Stomach (tissue), 9 donors: ENCODE data around the gene FRAS1. TPM values are rescaled to one million over a fixed set of nuclear protein-coding genes. Genes with fewer than 3 reads are reported as not detected.

Source experiments
- DNase-seq, 2 donors: peaks; one replicate each; pipeline versions ENCODE4 v3.0.0 to v3.0.0-alpha.2; 2013 to 2019
- H3K27ac ChIP-seq, 5 donors: fragments of 200-600 bp in 4 of 5; sonication (generic) in 4 of 5; one replicate each; pipeline ENCODE4 v1.5.1; 2013 to 2019; ENCODE audit warnings: mild to moderate bottlenecking in 1 of 5, moderate library complexity in 1 of 5
- H3K27me3 ChIP-seq, 3 donors: fragments of 200-600 bp; sonication (generic); one replicate each; pipeline ENCODE4 v1.5.1; 2017 to 2019; ENCODE audit warnings: mixed run types in 1 of 3
- H3K36me3 ChIP-seq, 4 donors: fragments of 200-600 bp; sonication (generic); 1 replicate in 3 of 4; 2 replicates in 1 of 4; pipeline ENCODE4 v1.5.1; 2016 to 2019
- H3K4me1 ChIP-seq, 4 donors: fragments of 200-600 bp; sonication (generic); one replicate each; pipeline ENCODE4 v1.5.1; 2016 to 2019
- H3K4me3 ChIP-seq, 4 donors: fragments of 200-600 bp; sonication (generic) in 3 of 4; one replicate each; pipeline ENCODE4 v1.5.1; 2016 to 2019; ENCODE audit warnings: mild to moderate bottlenecking in 1 of 4
- H3K9me3 ChIP-seq, 4 donors: fragments of 200-600 bp; sonication (generic); one replicate each; pipeline ENCODE4 v1.5.1; 2016 to 2019
- EP300 ChIP-seq: sonication (generic); formaldehyde crosslinking; IDR thresholded peaks from one replicate; pipeline ENCODE4 v1.6.1; 2017; ENCODE audit warnings: antibody characterized with exemption
- POLR2A ChIP-seq, 4 donors: fragments of 450-650 bp; IDR thresholded peaks; one replicate each; pipeline ENCODE4 v1.6.1; 2016; ENCODE audit warnings: antibody characterized with exemption in 4 of 4, control low read depth in 2 of 4, mild to moderate bottlenecking in 1 of 4, moderate library complexity in 1 of 4
- POLR2AphosphoS5 ChIP-seq, 3 donors: sonication (generic); formaldehyde crosslinking; IDR thresholded peaks; one replicate each; pipeline ENCODE4 v1.6.1; 2016; ENCODE audit warnings: antibody characterized with exemption in 3 of 3
- WGBS, 5 donors: extraction: QIAGEN DNeasy Blood & Tissue Kit in 3 of 5; methylation state at CpG; one replicate each; pipeline versions ENCODE4 v1.1.5 to v1.1.7; 2013 to 2018; 5-methylcytosine and 5-hydroxymethylcytosine counted together
- intact Hi-C: fragments of 100-400 bp; cut with DNase I; formaldehyde crosslinking; loops from one replicate; pipeline ENCODE4 v1.15.1; 2023; ENCODE audit warnings: low total_unique reads
- polyA plus RNA-seq, 3 donors: library from polyadenylated mRNA; stranded (reverse); fragments of 200-250 nt; gene quantifications; one replicate each; pipeline ENCODE4 v1.2.3, GENCODE V29; 2013
- total RNA-seq, 5 donors: library from RNA; depleted of rRNA; stranded (reverse); fragments of >200 nt; gene quantifications; one replicate each; pipeline versions ENCODE4 v1.1.0 to v1.2.3, GENCODE V29; 2014 to 2016
- TF ChIP-seq, protein P1 (sequence below), 7 experiments: fragments of 450-650 bp in 4 of 7; fragments of 200-600 bp in 3 of 7; sonication (generic) in 3 of 7; IDR thresholded peaks; one replicate each; pipeline ENCODE4 v1.5.1; 2016 to 2019; ENCODE audit warnings: antibody characterized with exemption in 7 of 7, control low read depth in 2 of 7, mild to moderate bottlenecking in 1 of 7
- donor health status: healthy with polysubstance abuse.
- donor health status: Bipolar disorder and iron deficiency.
- donor health status: healthy.

FRAS1 gene
- total and polyA plus RNA-seq, 8 donors: under 0.01 to 12.7 (median 2.0) TPM

DNA sequence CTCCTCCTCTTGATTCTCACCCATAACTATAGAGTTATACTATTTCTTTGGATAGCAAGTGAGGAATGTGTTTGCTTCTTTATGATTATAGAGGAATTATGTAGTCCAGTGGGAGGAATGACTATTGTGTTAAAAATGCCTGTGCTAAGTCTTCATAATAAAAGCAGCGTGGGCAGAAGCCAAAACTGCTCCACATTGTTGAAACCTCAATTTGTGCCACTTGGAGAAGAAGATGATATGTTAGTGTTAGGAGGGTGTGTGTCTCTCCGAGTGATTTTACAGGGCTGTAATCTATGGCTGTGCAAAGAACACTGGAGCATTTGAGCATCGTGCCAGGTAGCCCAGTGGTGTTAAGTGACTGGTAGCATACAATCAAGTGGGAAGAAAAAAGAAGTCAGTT lies 74.3 kb downstream of the FRAS1 start:
- TF ChIP-seq POLR2AphosphoS5 (IDR thresholded peaks at IDR 0.05): no peak
- no peak for TF ChIP-seq POLR2A (IDR thresholded peaks at IDR 0.05)
- TF ChIP-seq, protein P1, sequence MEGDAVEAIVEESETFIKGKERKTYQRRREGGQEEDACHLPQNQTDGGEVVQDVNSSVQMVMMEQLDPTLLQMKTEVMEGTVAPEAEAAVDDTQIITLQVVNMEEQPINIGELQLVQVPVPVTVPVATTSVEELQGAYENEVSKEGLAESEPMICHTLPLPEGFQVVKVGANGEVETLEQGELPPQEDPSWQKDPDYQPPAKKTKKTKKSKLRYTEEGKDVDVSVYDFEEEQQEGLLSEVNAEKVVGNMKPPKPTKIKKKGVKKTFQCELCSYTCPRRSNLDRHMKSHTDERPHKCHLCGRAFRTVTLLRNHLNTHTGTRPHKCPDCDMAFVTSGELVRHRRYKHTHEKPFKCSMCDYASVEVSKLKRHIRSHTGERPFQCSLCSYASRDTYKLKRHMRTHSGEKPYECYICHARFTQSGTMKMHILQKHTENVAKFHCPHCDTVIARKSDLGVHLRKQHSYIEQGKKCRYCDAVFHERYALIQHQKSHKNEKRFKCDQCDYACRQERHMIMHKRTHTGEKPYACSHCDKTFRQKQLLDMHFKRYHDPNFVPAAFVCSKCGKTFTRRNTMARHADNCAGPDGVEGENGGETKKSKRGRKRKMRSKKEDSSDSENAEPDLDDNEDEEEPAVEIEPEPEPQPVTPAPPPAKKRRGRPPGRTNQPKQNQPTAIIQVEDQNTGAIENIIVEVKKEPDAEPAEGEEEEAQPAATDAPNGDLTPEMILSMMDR (IDR thresholded peaks at IDR 0.05): no peak
- no peak for TF ChIP-seq EP300
- H3K27ac ChIP-seq: no peak overlapping the region
- H3K4me1 ChIP-seq: no peaks in the 10 kb centered on the region
- WGBS, 5 donors: 58 to 75% (median 62%) methylated on average over 3 of the region's 3 CpGs
- H3K9me3 ChIP-seq: no peaks in the 10 kb centered on the region
- H3K4me3 ChIP-seq: no peak overlapping the region
- DNase-seq: no peak
- intact Hi-C loops: no loop called here
- H3K36me3 ChIP-seq: no peaks in the 10 kb centered on the region
- no peaks in the 10 kb centered on the region for H3K27me3 ChIP-seq

DNA sequence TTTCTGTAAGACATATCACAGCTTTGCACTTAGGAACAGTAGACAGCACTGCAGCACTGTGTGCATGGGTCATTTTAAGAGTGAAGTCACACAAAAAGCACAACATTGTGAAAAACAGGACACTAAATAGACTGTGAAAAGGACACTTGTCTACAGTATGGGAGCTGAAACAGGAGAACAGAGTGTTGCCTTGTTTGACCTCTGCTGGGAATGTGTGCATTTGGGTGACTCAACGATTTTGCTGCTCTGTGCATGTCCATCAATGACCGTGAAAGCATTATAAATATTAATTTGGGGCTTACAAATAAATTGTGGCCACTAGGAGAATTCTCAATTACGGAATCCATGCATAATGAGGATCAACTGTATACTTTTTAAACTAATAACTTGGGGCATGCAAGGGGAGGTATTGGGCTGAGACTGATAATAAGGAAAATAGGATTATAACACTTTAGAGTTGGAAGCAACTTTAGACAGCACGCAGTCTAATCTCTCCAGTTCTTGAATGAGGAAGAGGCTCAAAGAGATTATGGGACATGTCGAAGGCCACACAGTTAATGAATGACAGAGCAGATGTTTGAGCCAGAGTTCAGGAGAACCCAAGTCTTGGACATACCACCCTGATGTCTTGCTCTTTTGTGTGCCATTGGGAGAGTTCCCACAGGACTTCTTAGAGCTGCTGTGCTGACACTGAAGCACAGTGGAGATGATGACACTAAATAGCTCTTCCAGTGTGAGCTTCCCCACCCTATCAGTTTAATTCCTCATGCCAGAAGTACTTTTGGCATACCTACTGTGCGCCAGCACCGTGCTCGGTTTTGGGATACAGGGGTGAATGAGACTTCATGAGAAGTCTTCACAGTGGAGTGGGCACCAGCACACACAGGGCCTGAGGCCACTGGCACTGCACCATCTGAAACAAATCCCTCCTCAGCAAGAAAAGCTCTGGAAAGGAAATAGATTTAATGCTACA lies 79.3 kb downstream of the FRAS1 start:
- Histone ChIP-seq H3K36me3 (no peaks in the 10 kb centered on the region), H3K27ac (no peak overlapping the region), H3K27me3 (no peaks in the 10 kb centered on the region), H3K4me1 (no peaks in the 10 kb centered on the region), H3K4me3 (no peak overlapping the region), H3K9me3 (no peaks in the 10 kb centered on the region)
- intact Hi-C loops: no loop called here
- TF ChIP-seq POLR2AphosphoS5 (IDR thresholded peaks at IDR 0.05) (no peak), EP300 (no peak), POLR2A (IDR thresholded peaks at IDR 0.05) (no peak)
- TF ChIP-seq, protein P1 (IDR thresholded peaks at IDR 0.05): no peak
- 73 to 78% (median 75%) methylated on average over 8 of the region's 8 CpGs for WGBS, 5 donors
- no peak for DNase-seq

DNA sequence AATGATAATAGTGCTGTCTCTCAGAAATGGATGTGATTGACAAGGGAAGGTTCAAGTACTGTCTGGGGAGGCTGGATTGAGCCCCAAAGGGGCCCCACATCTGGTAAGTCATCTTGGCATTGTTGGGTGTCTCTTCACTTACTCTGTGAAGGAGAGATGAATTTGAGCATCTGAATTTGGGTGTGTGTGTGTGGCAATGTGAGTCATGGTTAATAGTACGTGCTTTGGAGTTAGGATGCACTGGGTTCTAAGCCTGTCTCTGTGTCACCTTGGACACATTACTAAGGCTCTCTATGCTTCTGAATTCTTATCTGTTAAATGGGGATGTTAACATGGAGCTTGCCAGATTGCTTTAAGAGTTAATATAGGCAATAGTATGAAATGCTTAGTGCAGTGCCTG lies 80.4 kb downstream of the FRAS1 start:
- TF ChIP-seq POLR2A (IDR thresholded peaks at IDR 0.05): no peak
- TF ChIP-seq, protein P1 (IDR thresholded peaks at IDR 0.05): no peak
- no peak for TF ChIP-seq EP300
- no peak for TF ChIP-seq POLR2AphosphoS5 (IDR thresholded peaks at IDR 0.05)
- 70 to 97% (median 86%) methylated on average over 1 of the region's 1 CpG for WGBS, 5 donors
- Histone ChIP-seq H3K4me1 (no peaks in the 10 kb centered on the region), H3K36me3 (no peaks in the 10 kb centered on the region), H3K27ac (no peak overlapping the region), H3K4me3 (no peak overlapping the region), H3K27me3 (no peaks in the 10 kb centered on the region), H3K9me3 (no peaks in the 10 kb centered on the region)
- intact Hi-C loops: no loop called here
- no peak for DNase-seq

DNA sequence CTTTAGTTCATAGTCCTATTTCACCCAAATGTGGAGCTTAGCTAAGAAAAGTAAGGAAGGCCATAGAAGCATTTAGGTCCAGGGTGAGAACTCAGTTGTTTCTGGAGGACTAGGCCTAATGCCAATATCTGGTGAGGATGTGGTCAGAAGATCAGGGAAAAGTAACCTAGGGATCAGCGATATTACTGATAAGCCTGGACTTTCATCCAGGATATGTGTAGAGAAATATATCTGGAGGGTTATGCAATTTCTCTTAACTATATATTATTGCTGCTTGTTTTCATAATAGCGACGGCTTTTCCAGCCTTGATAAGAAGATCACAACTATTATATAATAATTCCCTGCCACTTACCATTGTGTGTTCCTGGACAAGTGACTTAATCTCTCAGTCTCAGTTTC lies 81.1 kb downstream of the FRAS1 start:
- Histone ChIP-seq H3K4me1 (no peaks in the 10 kb centered on the region), H3K36me3 (no peaks in the 10 kb centered on the region), H3K9me3 (no peaks in the 10 kb centered on the region), H3K4me3 (no peak overlapping the region), H3K27ac (no peak overlapping the region), H3K27me3 (no peaks in the 10 kb centered on the region)
- TF ChIP-seq, protein P1 (IDR thresholded peaks at IDR 0.05): no peak
- TF ChIP-seq POLR2A (IDR thresholded peaks at IDR 0.05) (no peak), POLR2AphosphoS5 (IDR thresholded peaks at IDR 0.05) (no peak), EP300 (no peak)
- DNase-seq: no peak
- intact Hi-C loops: no loop called here
- WGBS, 5 donors: 30 to 78% (median 47%) methylated on average over 3 of the region's 3 CpGs
